HG02938 (cell line): Measurements from ENCODE around the gene NECTIN2.
"Not testable (repeated sequence)": the region's sequence is repeated elsewhere in the genome, so short reads cannot be mapped to it uniquely, and the experiment has no call there.

Experiments used
- ATAC-seq: cut with Tn5 transposase; IDR thresholded peaks from one replicate; pipeline ENCODE4 v1.9.1; 2021; ENCODE audit warnings: mild to moderate bottlenecking, moderate library complexity; ENCODE audit not compliant: unreplicated experiment

The NECTIN2 gene

GRCh38 chr19:44848812-44849447, 2.8 kb downstream of the NECTIN2 start:
- ATAC-seq, result no peak

- no peak for ATAC-seq
These were observed 4.6 kb downstream of the NECTIN2 start for GRCh38 chr19:44850641-44851109.

- no peak for ATAC-seq
These were observed 5.3 kb downstream of the NECTIN2 start for GRCh38 chr19:44851427-44851826.

GRCh38 chr19:44855606-44856005, 9.5 kb downstream of the NECTIN2 start:
- ATAC-seq, result no peak

GRCh38 chr19:44856421-44857083, 10.5 kb downstream of the NECTIN2 start:
- no peak for ATAC-seq

GRCh38 chr19:44857837-44858236, 11.7 kb downstream of the NECTIN2 start:
- ATAC-seq, result no peak

- ATAC-seq, result not testable (repeated sequence)
These were observed 15.5 kb downstream of the NECTIN2 start for GRCh38 chr19:44861576-44861975.

GRCh38 chr19:44863990-44864389, 17.9 kb downstream of the NECTIN2 start:
- no peak for ATAC-seq

- ATAC-seq, result no peak
These were observed 19.2 kb downstream of the NECTIN2 start for GRCh38 chr19:44865196-44865767.

GRCh38 chr19:44866664-44867063, 20.6 kb downstream of the NECTIN2 start:
- no peak for ATAC-seq

- ATAC-seq, result no peak
These were observed 21.5 kb downstream of the NECTIN2 start for GRCh38 chr19:44867578-44867977.

- no peak for ATAC-seq
These were observed 23.8 kb downstream of the NECTIN2 start for GRCh38 chr19:44869733-44870470.

GRCh38 chr19:44871809-44872208, 25.7 kb downstream of the NECTIN2 start:
- no peak for ATAC-seq

GRCh38 chr19:44872661-44873060, 26.6 kb downstream of the NECTIN2 start:
- ATAC-seq, result no peak

GRCh38 chr19:44874317-44874716, 28.2 kb downstream of the NECTIN2 start:
- no peak for ATAC-seq

- ATAC-seq, result no peak
These were observed 29.8 kb downstream of the NECTIN2 start for GRCh38 chr19:44875666-44876451.

- no peak for ATAC-seq
These were observed 30.9 kb downstream of the NECTIN2 start for GRCh38 chr19:44876930-44877535.

- ATAC-seq, result no peak
These were observed 32.2 kb downstream of the NECTIN2 start for GRCh38 chr19:44878120-44878865.

- ATAC-seq, result no peak
These were observed 33.4 kb downstream of the NECTIN2 start for GRCh38 chr19:44879309-44880065.
